H1 (cell line): ENCODE data around the gene C2orf76. TPM values are rescaled to one million over a fixed set of nuclear protein-coding genes. Genes with fewer than 3 reads are reported as not detected.

Experiments
- ASH2L ChIP-seq: fragments of 200-600, 300-600 bp; sonication (generic); IDR thresholded peaks from one replicate; pipeline ENCODE4 v1.7.1; 2017; ENCODE audit warnings: low read length
- E2F6 ChIP-seq: IDR thresholded peaks from 2 replicates; pipeline ENCODE4 v1.6.1; 2012; ENCODE audit warnings: inconsistent platforms
- EZH2 ChIP-seq: fragments of 200-600 bp; sonication (generic); IDR thresholded peaks from 2 replicates; pipeline ENCODE4 v1.7.1; 2012; ENCODE audit warnings: low read depth, mild to moderate bottlenecking, moderate library complexity, low read length, inconsistent platforms; ENCODE audit not compliant: severe bottlenecking
- GABPA ChIP-seq: IDR thresholded peaks from 2 replicates; pipeline ENCODE4 v1.6.1; 2011; ENCODE audit warnings: mild to moderate bottlenecking, low read length, moderate library complexity, borderline replicate concordance; ENCODE audit not compliant: insufficient read depth
- polyA plus RNA-seq, 7 experiments: library from polyadenylated mRNA; depleted of rRNA in 3 of 7; stranded (reverse) in 5 of 7; unstranded in 2 of 7; fragments of >200 nt in 5 of 7; fragments of 200-250 nt in 2 of 7; gene quantifications; 1 replicate in 5 of 7; 2 replicates in 1 of 7; 4 replicates in 1 of 7; pipeline versions ENCODE4 v1.2.1 to v1.2.3, GENCODE V29; 2011 to 2013; ENCODE audit warnings: missing spikeins in 2 of 7, mixed read lengths in 2 of 7
- total RNA-seq: library from RNA; stranded (reverse); fragmentation: NEBNext Ultra II Directional; extraction: Animal tissue kit (Norgen Biotek cat#: 25700); gene quantifications from 2 replicates; pipeline ENCODE4 v1.2.1, GENCODE V29; 2021

The C2orf76 gene
- total and polyA plus RNA-seq, 2 of the 8 experiments (the other 6 are each of a cell fraction or from before 2014, with no cell fraction given) = 4.4 to 5.0 TPM

DNA sequence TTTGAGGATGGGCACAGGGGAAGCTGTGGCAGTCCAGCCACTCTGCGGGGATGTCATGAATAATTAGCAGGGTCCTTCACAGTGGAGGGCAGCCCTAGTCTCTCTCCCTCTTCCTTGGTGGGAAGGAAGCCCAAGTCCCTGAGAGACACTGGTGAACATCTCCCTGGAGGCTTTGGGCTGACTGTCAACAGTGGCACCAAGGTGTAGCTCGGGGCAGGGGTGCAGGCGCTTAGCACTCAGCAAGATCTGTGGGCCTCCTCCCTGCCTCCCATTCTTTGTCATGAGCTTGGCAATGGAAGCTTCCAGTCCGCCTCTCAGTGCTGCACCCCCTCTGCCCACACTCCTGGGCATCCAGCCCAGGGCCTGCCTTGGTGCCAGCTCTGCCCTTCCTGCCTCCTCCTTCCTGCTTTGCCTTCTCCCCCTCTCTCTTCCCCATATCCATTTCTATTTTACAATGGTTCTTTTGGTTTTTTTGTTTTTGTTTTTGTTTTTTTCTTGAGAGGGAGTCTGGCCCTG lies 83.6 kb downstream of the C2orf76 start (continued):
- no peak for TF ChIP-seq EZH2
- TF ChIP-seq GABPA = no peak
- TF ChIP-seq E2F6 = no peak
- no peak for TF ChIP-seq ASH2L
- TF ChIP-seq, all 59 proteins: peak for 0
